ENCODE results near the gene KRIT1.

DNA sequence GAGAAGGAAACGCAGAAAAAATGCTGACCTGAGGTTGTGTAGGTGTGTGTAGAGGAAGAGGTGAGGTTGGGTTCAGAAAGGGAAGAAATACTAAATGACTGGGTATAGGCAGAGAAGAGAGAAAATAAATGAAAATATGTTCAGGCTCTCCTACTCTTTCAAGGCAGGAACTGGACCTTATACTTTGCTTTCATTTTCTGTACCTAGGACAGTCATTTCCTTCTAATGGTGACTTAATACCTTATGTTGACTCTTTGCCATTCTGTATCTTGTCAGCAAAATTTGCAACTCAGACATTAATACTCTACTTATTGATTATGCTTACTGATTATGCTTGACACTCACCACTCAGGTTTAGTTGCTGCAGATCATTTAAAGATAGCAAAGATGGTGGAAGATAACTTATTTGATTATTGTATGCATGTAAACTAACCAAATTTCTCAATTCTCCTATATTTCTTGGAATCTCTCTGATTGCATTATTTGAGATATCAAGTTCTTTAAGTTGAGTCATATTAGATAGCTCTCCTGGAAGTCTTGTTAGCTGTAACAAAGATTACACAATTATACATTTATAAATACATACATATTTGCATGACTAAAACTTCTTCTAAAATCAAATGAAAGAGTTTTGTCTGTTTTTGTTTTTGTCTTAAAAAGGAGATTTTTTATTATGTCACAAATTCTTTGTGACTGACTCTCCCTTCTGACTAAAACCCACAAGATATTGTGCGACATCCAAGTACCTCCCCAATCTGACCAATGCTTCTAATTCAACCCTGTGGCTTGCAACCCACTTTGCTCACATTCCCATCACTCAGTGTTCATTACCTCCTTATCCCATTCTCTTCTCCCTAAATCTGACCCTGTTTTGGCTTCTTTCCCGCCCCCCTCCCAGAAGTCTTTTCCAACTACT is 86.8 kb downstream of the KRIT1 start:
- TF ChIP-seq, protein P1, sequence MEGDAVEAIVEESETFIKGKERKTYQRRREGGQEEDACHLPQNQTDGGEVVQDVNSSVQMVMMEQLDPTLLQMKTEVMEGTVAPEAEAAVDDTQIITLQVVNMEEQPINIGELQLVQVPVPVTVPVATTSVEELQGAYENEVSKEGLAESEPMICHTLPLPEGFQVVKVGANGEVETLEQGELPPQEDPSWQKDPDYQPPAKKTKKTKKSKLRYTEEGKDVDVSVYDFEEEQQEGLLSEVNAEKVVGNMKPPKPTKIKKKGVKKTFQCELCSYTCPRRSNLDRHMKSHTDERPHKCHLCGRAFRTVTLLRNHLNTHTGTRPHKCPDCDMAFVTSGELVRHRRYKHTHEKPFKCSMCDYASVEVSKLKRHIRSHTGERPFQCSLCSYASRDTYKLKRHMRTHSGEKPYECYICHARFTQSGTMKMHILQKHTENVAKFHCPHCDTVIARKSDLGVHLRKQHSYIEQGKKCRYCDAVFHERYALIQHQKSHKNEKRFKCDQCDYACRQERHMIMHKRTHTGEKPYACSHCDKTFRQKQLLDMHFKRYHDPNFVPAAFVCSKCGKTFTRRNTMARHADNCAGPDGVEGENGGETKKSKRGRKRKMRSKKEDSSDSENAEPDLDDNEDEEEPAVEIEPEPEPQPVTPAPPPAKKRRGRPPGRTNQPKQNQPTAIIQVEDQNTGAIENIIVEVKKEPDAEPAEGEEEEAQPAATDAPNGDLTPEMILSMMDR (IDR thresholded peaks at IDR 0.05): no peak
- no peak for TF ChIP-seq POLR2A (IDR thresholded peaks at IDR 0.05)
